Measurements from ENCODE around the gene KRT85.
"Not testable (repeated sequence)": the region's sequence is repeated elsewhere in the genome, so short reads cannot be mapped to it uniquely, and the experiment has no call there.

The KRT85 gene

GRCh38 chr12:52316701-52317100, 50.6 kb downstream of the KRT85 start:
- DNase-seq (ENCODE audit: low read depth in 2 of 2): no peak
- TF ChIP-seq, protein P1, sequence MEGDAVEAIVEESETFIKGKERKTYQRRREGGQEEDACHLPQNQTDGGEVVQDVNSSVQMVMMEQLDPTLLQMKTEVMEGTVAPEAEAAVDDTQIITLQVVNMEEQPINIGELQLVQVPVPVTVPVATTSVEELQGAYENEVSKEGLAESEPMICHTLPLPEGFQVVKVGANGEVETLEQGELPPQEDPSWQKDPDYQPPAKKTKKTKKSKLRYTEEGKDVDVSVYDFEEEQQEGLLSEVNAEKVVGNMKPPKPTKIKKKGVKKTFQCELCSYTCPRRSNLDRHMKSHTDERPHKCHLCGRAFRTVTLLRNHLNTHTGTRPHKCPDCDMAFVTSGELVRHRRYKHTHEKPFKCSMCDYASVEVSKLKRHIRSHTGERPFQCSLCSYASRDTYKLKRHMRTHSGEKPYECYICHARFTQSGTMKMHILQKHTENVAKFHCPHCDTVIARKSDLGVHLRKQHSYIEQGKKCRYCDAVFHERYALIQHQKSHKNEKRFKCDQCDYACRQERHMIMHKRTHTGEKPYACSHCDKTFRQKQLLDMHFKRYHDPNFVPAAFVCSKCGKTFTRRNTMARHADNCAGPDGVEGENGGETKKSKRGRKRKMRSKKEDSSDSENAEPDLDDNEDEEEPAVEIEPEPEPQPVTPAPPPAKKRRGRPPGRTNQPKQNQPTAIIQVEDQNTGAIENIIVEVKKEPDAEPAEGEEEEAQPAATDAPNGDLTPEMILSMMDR (IDR thresholded peaks at IDR 0.05; ENCODE audit: low read depth, low read length): no peak
- no peak overlapping the region for H3K4me3 ChIP-seq (replicated peaks in 1 of 2; ENCODE audit: low read depth in 2 of 2, low read length in 2 of 2)

DNA sequence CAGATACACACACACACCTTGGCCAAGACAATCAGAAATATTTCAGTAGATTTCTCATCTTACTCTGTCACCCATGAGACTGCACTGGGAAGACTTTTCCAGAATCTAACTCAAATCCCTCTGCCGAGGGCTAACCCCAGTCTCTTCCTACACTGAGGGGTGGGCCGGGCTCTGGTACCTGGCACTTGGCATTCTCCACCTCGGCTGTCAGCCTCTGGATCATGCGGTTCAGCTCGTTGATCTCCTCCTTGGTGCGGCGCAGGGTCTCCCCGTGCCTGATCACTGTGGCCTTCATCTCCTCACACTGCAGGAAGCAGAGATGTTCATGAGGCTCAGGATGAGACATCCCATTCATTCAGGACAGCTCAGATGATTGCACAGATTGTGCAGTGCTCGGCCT, 51.0 kb downstream of the KRT85 start:
- H3K4me3 ChIP-seq (replicated peaks in 1 of 2; ENCODE audit: low read depth in 2 of 2, low read length in 2 of 2): no peak overlapping the region
- TF ChIP-seq, protein P1 (IDR thresholded peaks at IDR 0.05; ENCODE audit: low read depth, low read length): no peak
- DNase-seq (ENCODE audit: low read depth in 2 of 2): no peak

GRCh38 chr12:52315721-52316120, 51.6 kb downstream of the KRT85 start:
- not testable (repeated sequence) for H3K4me3 ChIP-seq (replicated peaks in 1 of 2; ENCODE audit: low read depth in 2 of 2, low read length in 2 of 2)
- peak in 1 of 2 donors; percentile 14 for DNase-seq (ENCODE audit: low read depth in 2 of 2)
- TF ChIP-seq, protein P1 (IDR thresholded peaks at IDR 0.05; ENCODE audit: low read depth, low read length): peak; percentile 35

GRCh38 chr12:52314511-52314910, 52.8 kb downstream of the KRT85 start:
- no peak overlapping the region for H3K4me3 ChIP-seq (replicated peaks in 1 of 2; ENCODE audit: low read depth in 2 of 2, low read length in 2 of 2)
- TF ChIP-seq, protein P1 (IDR thresholded peaks at IDR 0.05; ENCODE audit: low read depth, low read length): no peak
- no peak for DNase-seq (ENCODE audit: low read depth in 2 of 2)

- no peak for DNase-seq (ENCODE audit: low read depth in 2 of 2)
- TF ChIP-seq, protein P1 (IDR thresholded peaks at IDR 0.05; ENCODE audit: low read depth, low read length): no peak
- no peak overlapping the region for H3K4me3 ChIP-seq (replicated peaks in 1 of 2; ENCODE audit: low read depth in 2 of 2, low read length in 2 of 2)
These were observed 53.4 kb downstream of the KRT85 start for GRCh38 chr12:52313926-52314325.

- TF ChIP-seq, protein P1 (IDR thresholded peaks at IDR 0.05; ENCODE audit: low read depth, low read length): no peak
- DNase-seq (ENCODE audit: low read depth in 2 of 2): no peak
- H3K4me3 ChIP-seq (replicated peaks in 1 of 2; ENCODE audit: low read depth in 2 of 2, low read length in 2 of 2): no peak overlapping the region
These were observed 53.8 kb downstream of the KRT85 start for GRCh38 chr12:52313461-52313860.

DNA sequence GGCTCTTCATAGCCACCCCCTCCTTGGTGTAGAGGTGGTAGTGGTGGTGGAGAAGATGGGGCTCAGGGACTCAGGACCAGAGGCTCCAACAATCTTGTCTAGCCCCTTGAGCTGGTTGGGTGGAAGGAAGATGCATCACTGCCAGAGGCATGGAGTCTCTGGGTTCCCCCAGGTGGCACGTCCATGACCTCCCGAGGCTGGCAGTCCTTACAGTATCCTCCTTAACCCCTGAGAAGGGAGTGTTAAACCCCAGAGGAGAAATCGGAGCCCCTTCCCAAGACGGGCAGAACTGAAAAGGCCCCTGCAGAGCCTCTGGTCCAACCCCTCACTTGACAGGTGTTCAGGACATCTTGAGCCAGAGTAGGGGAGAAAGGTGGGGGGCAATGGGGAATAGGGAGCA, 55.2 kb downstream of the KRT85 start:
- no peak for DNase-seq (ENCODE audit: low read depth in 2 of 2)
- no peak overlapping the region for H3K4me3 ChIP-seq (replicated peaks in 1 of 2; ENCODE audit: low read depth in 2 of 2, low read length in 2 of 2)
- TF ChIP-seq, protein P1 (IDR thresholded peaks at IDR 0.05; ENCODE audit: low read depth, low read length): no peak

Measured in cardiac fibroblast (primary cell).